SU-DHL-6 (cell line): Measurements from ENCODE around the gene LAMC3.

Source experiments
- H2AFZ ChIP-seq: fragments of 200-600 bp; sonication (generic); 2 replicates; pipeline ENCODE4 v1.6.1; 2014; ENCODE audit warnings: low read depth, mild to moderate bottlenecking, moderate library complexity, mixed read lengths, antibody characterized with exemption, low read length; ENCODE audit not compliant: severe bottlenecking
- H3F3A ChIP-seq: fragments of 200-600 bp; shearing (Covaris generic); 2 replicates; pipeline ENCODE4 v1.6.0; 2016; ENCODE audit warnings: antibody characterized with exemption, mild to moderate bottlenecking; ENCODE audit not compliant: insufficient read depth
- H3K27ac ChIP-seq: fragments of 200-600 bp; sonication (generic); 2 replicates; pipeline ENCODE4 v1.5.1; 2016; ENCODE audit warnings: low read depth, mild to moderate bottlenecking, low read length, moderate library complexity, mixed read lengths
- H3K27me3 ChIP-seq: fragments of 200-600 bp; sonication (generic), shearing (Covaris generic); 2 replicates; pipeline ENCODE4 v1.6.0; 2014; ENCODE audit warnings: mild to moderate bottlenecking, low read length
- H3K36me3 ChIP-seq: fragments of 200-600 bp; sonication (generic); 2 replicates; pipeline ENCODE4 v1.6.1; 2014; ENCODE audit warnings: mild to moderate bottlenecking, low read length, mixed read lengths
- H3K4me2 ChIP-seq: fragments of 300-600, 200-600 bp; shearing (Covaris generic), sonication (generic); 2 replicates; pipeline ENCODE4 v1.6.0; 2014; ENCODE audit warnings: low read length, low read depth, mild to moderate bottlenecking; ENCODE audit not compliant: poor library complexity, severe bottlenecking
- H3K4me3 ChIP-seq: fragments of 200-600 bp; sonication (generic); 2 replicates; pipeline ENCODE4 v1.5.1; 2014; ENCODE audit warnings: antibody characterized with exemption, low read length, mild to moderate bottlenecking, mixed read lengths; ENCODE audit not compliant: insufficient read depth, poor library complexity, severe bottlenecking
- H3K79me2 ChIP-seq: fragments of 200-600 bp; sonication (generic); 2 replicates; pipeline ENCODE4 v1.6.1; 2014; ENCODE audit warnings: mild to moderate bottlenecking, low read length, moderate library complexity; ENCODE audit not compliant: insufficient read depth
- H3K9ac ChIP-seq: fragments of 200-600 bp; sonication (generic); 2 replicates; pipeline ENCODE4 v1.7.0; 2014; ENCODE audit warnings: mild to moderate bottlenecking, low read length
- H3K9me2 ChIP-seq: fragments of 200-600 bp; sonication (generic); replicated peaks from 2 replicates; pipeline ENCODE4 v1.6.1; 2014; ENCODE audit warnings: low read length; ENCODE audit not compliant: insufficient read depth
- H3K9me3 ChIP-seq: fragments of 200-600 bp; sonication (generic); 2 replicates; pipeline ENCODE4 v1.6.1; 2014; ENCODE audit warnings: low read length, mixed read lengths; ENCODE audit not compliant: insufficient read depth
- H4K20me1 ChIP-seq: fragments of 200-600 bp; sonication (generic); 2 replicates; pipeline ENCODE4 v1.6.1; 2014; ENCODE audit warnings: low read depth, mild to moderate bottlenecking, antibody characterized with exemption, low read length, moderate library complexity, mixed read lengths
- CTCF ChIP-seq: fragments of 200-600 bp; sonication (generic); IDR thresholded peaks from one replicate; pipeline ENCODE4 v1.5.1; 2017; ENCODE audit warnings: antibody characterized with exemption, mild to moderate bottlenecking, low read length, moderate library complexity; ENCODE audit not compliant: insufficient read depth, poor library complexity, severe bottlenecking
- EZH2phosphoT487 ChIP-seq: fragments of 200-600 bp; sonication (generic), shearing (Covaris generic); conservative IDR thresholded peaks from 2 replicates; pipeline ENCODE4 v1.6.1; 2018; ENCODE audit warnings: mild to moderate bottlenecking, antibody characterized with exemption, low read length, moderate library complexity, mixed read lengths

Gene LAMC3

GRCh38 chr9:131010482-131011273 lies 1.7 kb downstream of the LAMC3 start:
- H3K4me2 ChIP-seq = no peak overlapping the region
- H3K9ac ChIP-seq = no peak overlapping the region
- no peak overlapping the region for H2AFZ ChIP-seq
- H3F3A ChIP-seq = no peaks in the 10 kb centered on the region
- no peaks in the 10 kb centered on the region for H3K9me2 ChIP-seq
- H3K27me3 ChIP-seq = no peaks in the 10 kb centered on the region
- H4K20me1 ChIP-seq = no peaks in the 10 kb centered on the region
- H3K9me3 ChIP-seq = no peaks in the 10 kb centered on the region
- TF ChIP-seq EZH2phosphoT487 (no peak), CTCF (no peak)
- no peaks in the 10 kb centered on the region for H3K36me3 ChIP-seq
- H3K4me3 ChIP-seq = no peak overlapping the region
- H3K27ac ChIP-seq = no peak overlapping the region
- H3K79me2 ChIP-seq = no peaks in the 10 kb centered on the region

DNA sequence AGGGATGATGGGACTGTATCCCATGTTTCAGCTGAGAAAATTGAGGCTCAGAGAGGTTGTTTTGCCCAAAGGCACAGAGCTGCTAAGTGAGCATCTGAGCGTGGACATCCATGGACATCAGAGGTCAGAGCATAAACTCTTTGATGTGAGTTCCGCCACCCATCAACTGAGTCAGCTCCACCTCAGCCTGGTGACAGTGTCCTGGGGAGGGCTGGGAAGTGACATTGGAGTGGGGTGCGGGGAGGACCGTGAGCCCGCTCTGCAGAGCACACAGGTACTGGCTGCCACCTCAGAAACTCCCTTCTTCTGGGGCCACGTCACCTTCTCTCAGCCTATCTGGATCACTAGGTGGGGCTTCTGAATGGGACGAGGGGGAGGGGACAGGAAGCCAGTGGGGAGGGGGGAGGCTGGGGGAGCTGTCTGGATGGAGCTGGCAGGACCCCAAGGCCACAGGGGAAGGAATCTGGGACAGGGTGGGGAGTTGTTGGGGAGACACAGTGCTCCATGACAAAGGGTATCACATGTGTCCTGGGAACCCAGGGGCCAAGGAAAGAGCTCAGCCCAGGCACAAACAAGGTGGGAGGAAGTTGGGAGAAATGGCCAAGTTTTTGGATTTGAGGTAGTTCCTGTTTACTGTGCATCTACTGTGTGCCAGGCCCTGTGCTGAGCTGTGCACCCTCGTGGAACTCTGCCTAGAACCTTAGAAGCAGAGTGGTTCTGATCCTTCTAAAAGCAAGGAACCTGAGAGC lies 2.5 kb downstream of the LAMC3 start:
- Histone ChIP-seq H3K36me3 (no peaks in the 10 kb centered on the region), H3K4me2 (no peak overlapping the region), H3K79me2 (no peaks in the 10 kb centered on the region), H3K27ac (no peak overlapping the region), H3K9me3 (no peaks in the 10 kb centered on the region), H2AFZ (no peak overlapping the region), H3F3A (no peaks in the 10 kb centered on the region), H4K20me1 (no peaks in the 10 kb centered on the region), H3K9me2 (no peaks in the 10 kb centered on the region), H3K9ac (no peak overlapping the region), H3K27me3 (no peaks in the 10 kb centered on the region), H3K4me3 (no peak overlapping the region)
- no peak for TF ChIP-seq CTCF
- TF ChIP-seq EZH2phosphoT487 = no peak

DNA sequence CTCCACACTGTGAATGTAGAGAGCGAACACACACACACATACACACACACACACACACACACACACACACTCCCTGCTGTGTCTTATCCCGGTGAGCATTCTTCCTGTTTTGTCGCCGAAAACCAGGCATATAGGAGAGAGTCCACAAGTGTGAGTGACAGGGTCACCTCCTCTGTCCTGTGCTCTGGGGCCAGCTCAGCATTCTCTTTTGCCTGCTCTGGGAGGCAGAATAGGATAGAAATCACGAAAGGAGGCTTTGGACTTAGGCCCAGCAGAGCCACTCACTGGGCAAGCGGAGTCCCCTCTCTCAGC lies 3.0 kb downstream of the LAMC3 start:
- no peaks in the 10 kb centered on the region for H3K27me3 ChIP-seq
- H3K79me2 ChIP-seq = no peaks in the 10 kb centered on the region
- no peak overlapping the region for H3K9ac ChIP-seq
- no peak overlapping the region for H3K4me3 ChIP-seq
- TF ChIP-seq EZH2phosphoT487 = no peak
- TF ChIP-seq CTCF = no peak
- H4K20me1 ChIP-seq = no peaks in the 10 kb centered on the region
- H3K9me2 ChIP-seq = no peaks in the 10 kb centered on the region
- H3K9me3 ChIP-seq = no peaks in the 10 kb centered on the region
- no peaks in the 10 kb centered on the region for H3K36me3 ChIP-seq
- H3K4me2 ChIP-seq = no peak overlapping the region
- no peaks in the 10 kb centered on the region for H3F3A ChIP-seq
- H2AFZ ChIP-seq = no peak overlapping the region
- no peak overlapping the region for H3K27ac ChIP-seq
